ENCODE data around the gene C3orf80.

DNA sequence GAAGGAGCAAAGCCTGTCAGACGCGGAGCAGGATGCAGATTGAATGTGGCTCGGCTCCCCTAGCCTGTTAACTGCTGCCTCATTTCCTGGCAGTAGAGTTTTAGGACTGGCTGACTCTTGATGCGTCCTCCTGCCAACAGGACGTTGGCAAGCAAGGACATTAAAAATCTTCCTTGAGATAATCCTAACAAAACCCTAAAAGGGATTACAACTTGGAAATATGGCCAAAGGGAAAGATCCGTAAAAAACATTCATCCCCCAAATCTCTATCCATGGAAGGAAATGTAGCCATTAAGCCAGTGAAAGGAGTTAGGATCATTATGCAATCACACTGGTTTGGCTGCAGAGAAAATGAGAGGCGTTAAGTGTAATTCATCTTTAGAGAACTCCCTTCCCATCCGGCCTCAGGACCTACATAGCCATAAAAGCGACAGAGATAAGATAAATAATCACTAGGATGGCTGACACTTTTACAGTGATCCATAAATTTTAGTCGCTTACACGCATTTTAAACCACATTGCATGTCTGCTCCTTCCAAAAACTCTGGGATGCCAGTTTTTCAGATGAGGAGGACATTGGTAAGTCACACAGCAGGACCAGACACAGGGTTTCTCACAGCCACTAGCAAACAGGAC is 44.5 kb upstream of the C3orf80 start:
- TF ChIP-seq, protein P1, sequence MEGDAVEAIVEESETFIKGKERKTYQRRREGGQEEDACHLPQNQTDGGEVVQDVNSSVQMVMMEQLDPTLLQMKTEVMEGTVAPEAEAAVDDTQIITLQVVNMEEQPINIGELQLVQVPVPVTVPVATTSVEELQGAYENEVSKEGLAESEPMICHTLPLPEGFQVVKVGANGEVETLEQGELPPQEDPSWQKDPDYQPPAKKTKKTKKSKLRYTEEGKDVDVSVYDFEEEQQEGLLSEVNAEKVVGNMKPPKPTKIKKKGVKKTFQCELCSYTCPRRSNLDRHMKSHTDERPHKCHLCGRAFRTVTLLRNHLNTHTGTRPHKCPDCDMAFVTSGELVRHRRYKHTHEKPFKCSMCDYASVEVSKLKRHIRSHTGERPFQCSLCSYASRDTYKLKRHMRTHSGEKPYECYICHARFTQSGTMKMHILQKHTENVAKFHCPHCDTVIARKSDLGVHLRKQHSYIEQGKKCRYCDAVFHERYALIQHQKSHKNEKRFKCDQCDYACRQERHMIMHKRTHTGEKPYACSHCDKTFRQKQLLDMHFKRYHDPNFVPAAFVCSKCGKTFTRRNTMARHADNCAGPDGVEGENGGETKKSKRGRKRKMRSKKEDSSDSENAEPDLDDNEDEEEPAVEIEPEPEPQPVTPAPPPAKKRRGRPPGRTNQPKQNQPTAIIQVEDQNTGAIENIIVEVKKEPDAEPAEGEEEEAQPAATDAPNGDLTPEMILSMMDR (IDR thresholded peaks at IDR 0.05): no peak
- peak; percentile 79 for TF ChIP-seq EP300 (IDR thresholded peaks at IDR 0.05; ENCODE audit: low read depth)
